HG03575 (cell line): ENCODE results near the gene MYPOP.

Source experiments
- ATAC-seq: cut with Tn5 transposase; IDR thresholded peaks from one replicate; pipeline ENCODE4 v1.9.1; 2021; ENCODE audit not compliant: unreplicated experiment, insufficient number of reproducible peaks, low FRiP score; ENCODE audit errors: extremely low read depth

Gene MYPOP

GRCh38 chr19:45886427-45887199 lies 15.8 kb downstream of the MYPOP start:
- no peak for ATAC-seq

- ATAC-seq = no peak
Measured at GRCh38 chr19:45885556-45886426, 16.6 kb downstream of the MYPOP start, which contains the start of gene IRF2BP1. IRF2BP1 (minus strand) TSS chr19:45886141; CDS start chr19:45885774, 367 bp downstream.

GRCh38 chr19:45884682-45885555 lies 17.5 kb downstream of the MYPOP start:
- ATAC-seq = no peak

- no peak for ATAC-seq
Measured at GRCh38 chr19:45883881-45884681, 18.3 kb downstream of the MYPOP start.

- ATAC-seq = no peak
Measured at GRCh38 chr19:45883586-45883880, 18.9 kb downstream of the MYPOP start.

- no peak for ATAC-seq
Measured at GRCh38 chr19:45882652-45883585, 19.5 kb downstream of the MYPOP start.

- ATAC-seq = no peak
Measured at GRCh38 chr19:45881909-45882528, 20.4 kb downstream of the MYPOP start.

GRCh38 chr19:45881082-45881908 lies 21.1 kb downstream of the MYPOP start:
- no peak for ATAC-seq

- ATAC-seq = no peak
Measured at GRCh38 chr19:45879971-45880370, 22.4 kb downstream of the MYPOP start.

- ATAC-seq = no peak
Measured at GRCh38 chr19:45879055-45879454, 23.4 kb downstream of the MYPOP start.

GRCh38 chr19:45878043-45878794 lies 24.2 kb downstream of the MYPOP start:
- ATAC-seq = no peak

GRCh38 chr19:45876411-45877197 lies 25.8 kb downstream of the MYPOP start:
- no peak for ATAC-seq

GRCh38 chr19:45876161-45876410 lies 26.3 kb downstream of the MYPOP start:
- ATAC-seq = no peak

GRCh38 chr19:45874620-45874966 lies 27.8 kb downstream of the MYPOP start:
- ATAC-seq = no peak

- no peak for ATAC-seq
Measured at GRCh38 chr19:45873219-45873772, 29.1 kb downstream of the MYPOP start.
